Memory B cell (primary cell): ENCODE measurements around the gene ERCC8.

Experiments
- ATAC-seq: fragments of 150-1000 bp; cut with Tn5 transposase; 2 replicates; pipeline ENCODE4 v1.10.0; 2021; ENCODE audit warnings: low read depth, mild to moderate bottlenecking, moderate library complexity
- DNase-seq, 2 donors: peaks; one replicate each; pipeline ENCODE4 v3.0.0; 2022; ENCODE audit warnings: low spot score in 2 of 2
- H3K27ac Mint-ChIP-seq: one replicate; pipeline ENCODE4 v1.8.0; 2022; ENCODE audit warnings: mild to moderate bottlenecking, moderate library complexity, mixed read lengths
- H3K27me3 Mint-ChIP-seq: one replicate; pipeline ENCODE4 v1.8.0; 2022; ENCODE audit warnings: mixed read lengths
- H3K36me3 Mint-ChIP-seq: one replicate; pipeline ENCODE4 v1.8.0; 2022; ENCODE audit warnings: mild to moderate bottlenecking, mixed read lengths
- H3K4me1 Mint-ChIP-seq: one replicate; pipeline ENCODE4 v1.8.0; 2022; ENCODE audit warnings: mixed read lengths
- H3K4me3 Mint-ChIP-seq: one replicate; pipeline ENCODE4 v1.8.0; 2022; ENCODE audit warnings: mild to moderate bottlenecking, moderate library complexity, mixed read lengths
- H3K9me3 Mint-ChIP-seq: one replicate; pipeline ENCODE4 v1.8.0; 2022; ENCODE audit warnings: mixed read lengths

Gene ERCC8

GRCh38 chr5:60958712-60959111 lies 13.8 kb upstream of the ERCC8 start:
- peaks cover 2% of the 10 kb centered on the region for H3K9me3 Mint-ChIP-seq
- DNase-seq (no peak), ATAC-seq (no peak)
- peaks cover 2% of the 10 kb centered on the region for H3K4me1 Mint-ChIP-seq
- no peaks in the 10 kb centered on the region for H3K27me3 Mint-ChIP-seq
- no peak overlapping the region for H3K27ac Mint-ChIP-seq
- H3K4me3 Mint-ChIP-seq, result no peak overlapping the region
- peaks cover 2% of the 10 kb centered on the region for H3K36me3 Mint-ChIP-seq

GRCh38 chr5:60958088-60958487 lies 13.2 kb upstream of the ERCC8 start:
- no peak overlapping the region for H3K27ac Mint-ChIP-seq
- DNase-seq, result no peak
- no peak for ATAC-seq
- peaks cover 2% of the 10 kb centered on the region for H3K36me3 Mint-ChIP-seq
- H3K27me3 Mint-ChIP-seq, result no peaks in the 10 kb centered on the region
- H3K9me3 Mint-ChIP-seq, result peaks cover 2% of the 10 kb centered on the region
- peaks cover 2% of the 10 kb centered on the region for H3K4me1 Mint-ChIP-seq
- H3K4me3 Mint-ChIP-seq, result no peak overlapping the region

- DNase-seq, result no peak
- no peaks in the 10 kb centered on the region for H3K27me3 Mint-ChIP-seq
- H3K4me3 Mint-ChIP-seq, result no peak overlapping the region
- no peak for ATAC-seq
- H3K36me3 Mint-ChIP-seq, result peaks cover 5% of the 10 kb centered on the region
- H3K9me3 Mint-ChIP-seq, result peaks cover 2% of the 10 kb centered on the region
- no peak overlapping the region for H3K27ac Mint-ChIP-seq
- H3K4me1 Mint-ChIP-seq, result peaks cover 7% of the 10 kb centered on the region
Observed at GRCh38 chr5:60955239-60955638, 10.4 kb upstream of the ERCC8 start.

- Mint-ChIP-seq H3K27me3 (no peaks in the 10 kb centered on the region), H3K36me3 (peaks cover 4% of the 10 kb centered on the region), H3K4me1 (peaks cover 19% of the 10 kb centered on the region), H3K9me3 (no peaks in the 10 kb centered on the region), H3K27ac (no peak overlapping the region), H3K4me3 (no peak overlapping the region)
- no peak for DNase-seq
- no peak for ATAC-seq
Observed at GRCh38 chr5:60948738-60949137, 3.9 kb upstream of the ERCC8 start.

- Mint-ChIP-seq H3K4me3 (no peak overlapping the region), H3K4me1 (peaks cover 17% of the 10 kb centered on the region), H3K36me3 (peaks cover 2% of the 10 kb centered on the region), H3K9me3 (no peaks in the 10 kb centered on the region), H3K27ac (no peak overlapping the region), H3K27me3 (no peaks in the 10 kb centered on the region)
- ATAC-seq, result peak; percentile 15
- DNase-seq, result no peak
Observed at GRCh38 chr5:60945813-60946187, 930 bp upstream of the ERCC8 start.

- no peak overlapping the region for H3K27ac Mint-ChIP-seq
Observed at GRCh38 chr5:60943624-60944023, 1.2 kb downstream of the ERCC8 start.

GRCh38 chr5:60929024-60929423 lies 15.8 kb downstream of the ERCC8 start:
- H3K27me3 Mint-ChIP-seq, result no peaks in the 10 kb centered on the region
- peaks cover 12% of the 10 kb centered on the region for H3K36me3 Mint-ChIP-seq
- H3K4me3 Mint-ChIP-seq, result no peak overlapping the region
- ATAC-seq (no peak), DNase-seq (no peak)
- H3K27ac Mint-ChIP-seq, result no peak overlapping the region
- H3K9me3 Mint-ChIP-seq, result no peaks in the 10 kb centered on the region
- H3K4me1 Mint-ChIP-seq, result peaks cover 3% of the 10 kb centered on the region

More at GRCh38 chr5:60943624-60944023, 1.2 kb downstream of the ERCC8 start:
- no peaks in the 10 kb centered on the region for H3K27me3 Mint-ChIP-seq
- no peak for DNase-seq
- H3K4me3 Mint-ChIP-seq, result no peak overlapping the region
- H3K4me1 Mint-ChIP-seq, result peaks cover 9% of the 10 kb centered on the region
- ATAC-seq, result no peak
- no peaks in the 10 kb centered on the region for H3K9me3 Mint-ChIP-seq
- H3K36me3 Mint-ChIP-seq, result no peaks in the 10 kb centered on the region

GRCh38 chr5:60927450-60927849 lies 17.4 kb downstream of the ERCC8 start:
- peaks cover 15% of the 10 kb centered on the region for H3K36me3 Mint-ChIP-seq
- H3K4me3 Mint-ChIP-seq, result no peak overlapping the region
- H3K9me3 Mint-ChIP-seq, result no peaks in the 10 kb centered on the region
- H3K27ac Mint-ChIP-seq, result no peak overlapping the region
- ATAC-seq, result no peak
- no peak for DNase-seq
- no peaks in the 10 kb centered on the region for H3K27me3 Mint-ChIP-seq
- peaks cover 3% of the 10 kb centered on the region for H3K4me1 Mint-ChIP-seq

- DNase-seq (no peak), ATAC-seq (no peak)
- Mint-ChIP-seq H3K27me3 (no peaks in the 10 kb centered on the region), H3K4me3 (no peak overlapping the region), H3K9me3 (peaks cover under 1% of the 10 kb centered on the region), H3K36me3 (peaks cover 30% of the 10 kb centered on the region), H3K27ac (no peak overlapping the region), H3K4me1 (no peaks in the 10 kb centered on the region)
Observed at GRCh38 chr5:60918466-60918865, 26.4 kb downstream of the ERCC8 start.

GRCh38 chr5:60916646-60917045 lies 28.2 kb downstream of the ERCC8 start:
- Mint-ChIP-seq H3K27ac (no peak overlapping the region), H3K36me3 (peaks cover 32% of the 10 kb centered on the region), H3K9me3 (peaks cover 3% of the 10 kb centered on the region), H3K27me3 (no peaks in the 10 kb centered on the region), H3K4me3 (no peak overlapping the region), H3K4me1 (no peaks in the 10 kb centered on the region)
- DNase-seq (no peak), ATAC-seq (no peak)

- Mint-ChIP-seq H3K4me3 (no peak overlapping the region), H3K4me1 (no peaks in the 10 kb centered on the region), H3K36me3 (peaks cover 4% of the 10 kb centered on the region), H3K27me3 (no peaks in the 10 kb centered on the region), H3K27ac (no peak overlapping the region), H3K9me3 (no peaks in the 10 kb centered on the region)
- ATAC-seq (no peak), DNase-seq (no peak)
Observed at GRCh38 chr5:60903356-60903755, 41.5 kb downstream of the ERCC8 start.

GRCh38 chr5:60896991-60897390 lies 47.9 kb downstream of the ERCC8 start:
- Mint-ChIP-seq H3K27me3 (no peaks in the 10 kb centered on the region), H3K36me3 (peaks cover 27% of the 10 kb centered on the region), H3K9me3 (no peaks in the 10 kb centered on the region), H3K4me3 (no peak overlapping the region), H3K4me1 (no peaks in the 10 kb centered on the region), H3K27ac (no peak overlapping the region)
- no peak for ATAC-seq
- no peak for DNase-seq

- H3K27me3 Mint-ChIP-seq, result no peaks in the 10 kb centered on the region
- H3K36me3 Mint-ChIP-seq, result peaks cover 24% of the 10 kb centered on the region
- H3K9me3 Mint-ChIP-seq, result no peaks in the 10 kb centered on the region
- no peak for DNase-seq
- ATAC-seq, result no peak
- no peak overlapping the region for H3K27ac Mint-ChIP-seq
- no peaks in the 10 kb centered on the region for H3K4me1 Mint-ChIP-seq
- H3K4me3 Mint-ChIP-seq, result no peak overlapping the region
Observed at GRCh38 chr5:60893521-60893920, 51.3 kb downstream of the ERCC8 start.

- no peak overlapping the region for H3K4me3 Mint-ChIP-seq
- no peaks in the 10 kb centered on the region for H3K27me3 Mint-ChIP-seq
- H3K4me1 Mint-ChIP-seq, result no peaks in the 10 kb centered on the region
- ATAC-seq (no peak), DNase-seq (no peak)
- H3K9me3 Mint-ChIP-seq, result no peaks in the 10 kb centered on the region
- no peak overlapping the region for H3K27ac Mint-ChIP-seq
- H3K36me3 Mint-ChIP-seq, result peaks cover 19% of the 10 kb centered on the region
Observed at GRCh38 chr5:60891667-60892066, 53.2 kb downstream of the ERCC8 start.

GRCh38 chr5:60888359-60889061 lies 56.4 kb downstream of the ERCC8 start:
- DNase-seq (no peak), ATAC-seq (no peak)
- Mint-ChIP-seq H3K36me3 (peaks cover 6% of the 10 kb centered on the region), H3K4me3 (no peak overlapping the region), H3K27ac (no peak overlapping the region), H3K4me1 (no peaks in the 10 kb centered on the region), H3K9me3 (no peaks in the 10 kb centered on the region), H3K27me3 (no peaks in the 10 kb centered on the region)
